Thyroid gland (tissue), 4 donors: ENCODE measurements around the gene SQSTM1. TPM values are rescaled to one million over a fixed set of nuclear protein-coding genes. Genes with fewer than 3 reads are reported as not detected.

Experiments used
- DNase-seq, 2 donors: peaks; one replicate each; pipeline ENCODE4 v3.0.0-alpha.2; 2019
- H3K27ac ChIP-seq, 3 donors: fragments of 200-600 bp; sonication (generic); 1 replicate in 2 of 3; 2 replicates in 1 of 3; pipeline ENCODE4 v1.5.1; 2016 to 2019; ENCODE audit warnings: mild to moderate bottlenecking in 1 of 3, moderate library complexity in 1 of 3
- H3K27me3 ChIP-seq: fragments of 200-600 bp; sonication (generic); one replicate; pipeline ENCODE4 v1.5.1; 2019
- H3K36me3 ChIP-seq, 2 donors: fragments of 200-600 bp; sonication (generic); one replicate each; pipeline ENCODE4 v1.5.1; 2016 to 2019
- H3K4me1 ChIP-seq, 2 donors: fragments of 200-600 bp; sonication (generic); one replicate each; pipeline ENCODE4 v1.5.1; 2017 to 2019
- H3K4me3 ChIP-seq, 3 donors: fragments of 200-600 bp; sonication (generic); replicated peaks in 1 of 3; 1 replicate in 2 of 3; 2 replicates in 1 of 3; pipeline ENCODE4 v1.5.1; 2016; ENCODE audit warnings: mild to moderate bottlenecking in 1 of 3
- H3K9me3 ChIP-seq: fragments of 200-600 bp; sonication (generic); one replicate; pipeline ENCODE4 v1.5.1; 2017
- CTCF ChIP-seq, 6 experiments: fragments of 200-600 bp in 3 of 6; fragments of 450-650 bp in 3 of 6; sonication (generic) in 3 of 6; IDR thresholded peaks; one replicate each; pipeline ENCODE4 v1.5.1; 2016 to 2019; ENCODE audit warnings: antibody characterized with exemption in 6 of 6, mild to moderate bottlenecking in 2 of 6, inconsistent platforms in 1 of 6, moderate library complexity in 1 of 6
- POLR2A ChIP-seq, 2 donors: fragments of 450-650 bp; IDR thresholded peaks; one replicate each; pipeline ENCODE4 v1.6.1; 2017; ENCODE audit warnings: antibody characterized with exemption in 2 of 2, mild to moderate bottlenecking in 2 of 2, moderate library complexity in 1 of 2
- WGBS, 2 donors: methylation state at CpG; one replicate each; pipeline ENCODE4 v1.1.5; 2017; 5-methylcytosine and 5-hydroxymethylcytosine counted together
- intact Hi-C: fragments of 100-400 bp; cut with DNase I; formaldehyde crosslinking; loops from one replicate; pipeline ENCODE4 v1.15.1; 2023
- total RNA-seq, 4 donors: library from RNA; depleted of rRNA; stranded (reverse); fragments of >200 nt; gene quantifications; one replicate each; pipeline ENCODE4 v1.2.3, GENCODE V29; 2016

SQSTM1 gene
- total RNA-seq, 4 donors from 2014 or later = 649 to 1,146 (median 971) TPM

GRCh38 chr5:179816401-179816795 lies 4.3 kb upstream of the SQSTM1 start:
- H3K27ac ChIP-seq = peak overlapping the region in 2 of 3 donors; percentile 48 to 67
- H3K36me3 ChIP-seq = peaks cover 0 to 5% of the 10 kb centered on the region in 2 donors
- TF ChIP-seq POLR2A (IDR thresholded peaks at IDR 0.05) = no peak
- H3K4me3 ChIP-seq = peak overlapping the region in 1 of 3 donors; percentile 49
- intact Hi-C loops = no loop called here
- 37 to 52% methylated on average over 11 to 19 of the region's 23 CpGs for WGBS, 2 donors
- no peaks in the 10 kb centered on the region for H3K27me3 ChIP-seq
- H3K9me3 ChIP-seq = no peaks in the 10 kb centered on the region
- peak in 1 of 2 donors; percentile 11 for DNase-seq
- peaks cover 31 to 39% of the 10 kb centered on the region in 2 donors for H3K4me1 ChIP-seq

GRCh38 chr5:179816796-179817469 lies 3.8 kb upstream of the SQSTM1 start:
- peak overlapping the region in 2 of 3 donors; percentile 48 to 67 for H3K27ac ChIP-seq
- H3K9me3 ChIP-seq = no peaks in the 10 kb centered on the region
- H3K27me3 ChIP-seq = no peaks in the 10 kb centered on the region
- DNase-seq = peak in 1 of 2 donors; percentile 44
- H3K36me3 ChIP-seq = peaks cover 0 to 7% of the 10 kb centered on the region in 2 donors
- 8 to 12% methylated on average over 5 to 8 of the region's 72 CpGs for WGBS, 2 donors
- intact Hi-C loops = no loop called here
- peaks cover 32 to 39% of the 10 kb centered on the region in 2 donors for H3K4me1 ChIP-seq
- peak in 1 of 2 donors; percentile 46 for TF ChIP-seq POLR2A (IDR thresholded peaks at IDR 0.05)
- TF ChIP-seq CTCF (IDR thresholded peaks at IDR 0.05) = no peak
- peak overlapping the region in 2 of 3 donors; percentile 26 to 49 for H3K4me3 ChIP-seq

DNA sequence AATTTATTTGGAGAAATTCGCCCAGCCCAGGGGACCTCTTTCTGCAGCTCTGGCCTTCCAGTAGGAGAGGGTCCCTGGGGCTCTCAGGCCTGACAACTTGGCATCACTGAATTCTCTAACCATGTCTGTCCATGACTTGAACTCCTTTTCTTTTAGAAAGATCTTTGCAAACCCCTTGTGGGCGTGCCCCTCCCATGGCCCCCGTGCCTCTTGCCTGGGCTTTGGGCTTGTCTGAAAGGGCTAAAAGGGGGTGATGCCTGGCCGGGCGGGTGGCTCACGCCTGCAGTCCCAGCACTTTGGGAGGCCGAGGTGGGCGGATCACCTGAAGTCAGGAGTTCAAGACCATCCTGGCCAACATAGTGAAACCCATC lies 3.2 kb upstream of the SQSTM1 start:
- Histone ChIP-seq H3K9me3 (no peaks in the 10 kb centered on the region), H3K27me3 (no peaks in the 10 kb centered on the region), H3K36me3 (peaks cover 2 to 12% of the 10 kb centered on the region in 2 donors), H3K4me3 (peak overlapping the region in 1 of 3 donors; percentile 49), H3K4me1 (peaks cover 37 to 43% of the 10 kb centered on the region in 2 donors), H3K27ac (peak overlapping the region in 2 of 3 donors; percentile 48 to 67)
- intact Hi-C loops = no loop called here
- DNase-seq = peak in 1 of 2 donors; percentile 5
- TF ChIP-seq CTCF (IDR thresholded peaks at IDR 0.05) = no peak
- WGBS, 2 donors = 78 to 95% methylated on average over 7 of the region's 8 CpGs

GRCh38 chr5:179817890-179818745 lies 2.6 kb upstream of the SQSTM1 start:
- 63 to 69% methylated on average over 14 of the region's 14 CpGs for WGBS, 2 donors
- TF ChIP-seq CTCF (IDR thresholded peaks at IDR 0.05) (no peak), POLR2A (IDR thresholded peaks at IDR 0.05) (no peak)
- H3K36me3 ChIP-seq = peaks cover 8 to 19% of the 10 kb centered on the region in 2 donors
- no peaks in the 10 kb centered on the region for H3K9me3 ChIP-seq
- no peak for DNase-seq
- peak overlapping the region in 1 of 3 donors; percentile 27 for H3K4me3 ChIP-seq
- intact Hi-C loops = no loop called here
- H3K27me3 ChIP-seq = no peaks in the 10 kb centered on the region
- H3K4me1 ChIP-seq = peaks cover 43 to 49% of the 10 kb centered on the region in 2 donors
- H3K27ac ChIP-seq = peak overlapping the region; percentile 97 to 100 (median 99)

- peak overlapping the region in 1 of 3 donors; percentile 100 for H3K4me3 ChIP-seq
- no peaks in the 10 kb centered on the region for H3K27me3 ChIP-seq
- peaks cover 13 to 24% of the 10 kb centered on the region in 2 donors for H3K36me3 ChIP-seq
- peaks cover 48 to 56% of the 10 kb centered on the region in 2 donors for H3K4me1 ChIP-seq
- H3K27ac ChIP-seq = peak overlapping the region; percentile 97 to 100 (median 99)
- intact Hi-C loops = no loop called here
- TF ChIP-seq POLR2A (IDR thresholded peaks at IDR 0.05) (peak in 1 of 2 donors; percentile 76), CTCF (IDR thresholded peaks at IDR 0.05) (no peak)
- WGBS, 2 donors = 3 to 4% methylated on average over 17 to 22 of the region's 35 CpGs
- DNase-seq = peak; percentile 97 to 98
- no peaks in the 10 kb centered on the region for H3K9me3 ChIP-seq
Measured at GRCh38 chr5:179818746-179819295, 1.9 kb upstream of the SQSTM1 start.
